ENCODE measurements around the gene BRINP3.

The BRINP3 gene

DNA sequence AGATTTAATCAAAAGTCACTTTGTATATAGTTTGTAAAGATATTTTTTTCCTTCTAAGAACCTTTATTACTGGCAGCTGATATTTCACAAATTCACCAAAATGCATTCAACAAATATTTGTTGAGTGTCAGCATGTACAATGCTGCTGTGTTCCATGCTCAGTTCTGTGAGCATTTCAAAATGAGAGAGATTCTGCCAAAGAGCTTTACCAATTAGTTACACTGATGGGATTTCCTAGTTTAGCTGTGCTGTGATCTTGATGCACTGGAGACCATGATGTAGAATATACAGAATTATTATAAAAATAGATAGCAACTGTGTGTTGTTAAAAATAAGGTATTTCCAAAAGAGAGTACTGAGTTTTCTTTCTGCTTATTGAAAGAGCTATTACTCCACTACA, 225.6 kb downstream of the BRINP3 start:
- Histone ChIP-seq H2BK15ac (ENCODE audit: low read length) (no peak overlapping the region), H3K27me3 (ENCODE audit: control insufficient read depth in 3 of 3, insufficient read depth in 3 of 3, low read depth in 1 of 3, low read length in 3 of 3) (no peaks in the 10 kb centered on the region)

DNA sequence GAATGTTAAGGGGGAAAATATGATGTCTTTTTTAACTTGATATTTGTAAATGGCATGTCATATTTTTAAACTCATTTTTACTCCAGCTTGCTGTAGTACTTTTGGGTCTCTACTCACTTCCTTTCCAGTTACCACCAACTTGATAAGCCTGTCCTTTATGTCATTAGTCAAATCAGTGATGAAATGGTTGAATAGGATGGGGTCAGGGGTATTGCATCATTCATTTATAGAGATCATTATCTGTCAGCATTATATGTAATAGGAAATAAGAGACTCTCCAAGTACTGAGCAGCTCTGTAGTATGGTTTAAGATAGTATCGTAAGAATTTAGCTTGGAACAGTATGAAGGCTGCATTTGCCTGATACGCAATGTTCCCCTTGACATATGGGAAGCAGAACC, 227.3 kb downstream of the BRINP3 start:
- H2BK15ac ChIP-seq (ENCODE audit: low read length), result no peak overlapping the region
- H3K27me3 ChIP-seq (ENCODE audit: control insufficient read depth in 3 of 3, insufficient read depth in 3 of 3, low read depth in 1 of 3, low read length in 3 of 3), result no peaks in the 10 kb centered on the region
- no peak overlapping the region for H3K27ac ChIP-seq (replicated peaks; ENCODE audit: low read length)
- no peak overlapping the region for H3K18ac ChIP-seq (ENCODE audit: low read length)
- H2AK5ac ChIP-seq (ENCODE audit: low read depth, low read length), result no peak overlapping the region
- H3K4me2 ChIP-seq (ENCODE audit: insufficient read depth, low read length, poor library complexity, severe bottlenecking), result no peak overlapping the region
- no peaks in the 10 kb centered on the region for H3K4me1 ChIP-seq (ENCODE audit: control insufficient read depth in 2 of 2, insufficient read depth in 1 of 2, low read depth in 1 of 2, low read length in 2 of 2)
- H3K14ac ChIP-seq (ENCODE audit: low read length), result no peak overlapping the region
- H2BK5ac ChIP-seq (ENCODE audit: low read length), result no peak overlapping the region
- WGBS, 2 donors (ENCODE audit: extremely low coverage in 2 of 2, insufficient read length in 2 of 2, insufficient replicate concordance in 1 of 2), result no CpG with 5 or more reads among the region's 2 CpGs
- H2BK12ac ChIP-seq (ENCODE audit: low read length), result no peak overlapping the region
- H3K9ac ChIP-seq (ENCODE audit: low read depth, low read length, poor library complexity), result no peak overlapping the region
- no peaks in the 10 kb centered on the region for H3K9me3 ChIP-seq (replicated peaks in 1 of 2; ENCODE audit: control insufficient read depth in 2 of 2, insufficient read depth in 1 of 2, low read depth in 1 of 2, low read length in 2 of 2)
- H3K4me3 ChIP-seq (ENCODE audit: low read length in 2 of 2), result no peak overlapping the region
- H3K79me1 ChIP-seq (ENCODE audit: low read depth, low read length), result no peaks in the 10 kb centered on the region
- no peak overlapping the region for H3K4ac ChIP-seq (ENCODE audit: low read length)
- no peak overlapping the region for H3K23ac ChIP-seq (ENCODE audit: low read depth, low read length, poor library complexity)
- no peak overlapping the region for H4K8ac ChIP-seq (ENCODE audit: low read depth, low read length)
- DNase-seq (ENCODE audit: low spot score), result no peak
- H2BK120ac ChIP-seq (ENCODE audit: low read depth, low read length), result no peak overlapping the region
- no peaks in the 10 kb centered on the region for H3K36me3 ChIP-seq (replicated peaks in 1 of 2; ENCODE audit: control insufficient read depth in 2 of 2, insufficient read depth in 2 of 2, low read length in 2 of 2)
- no peak overlapping the region for H2AFZ ChIP-seq (ENCODE audit: low read length)
- no peak overlapping the region for H4K91ac ChIP-seq (ENCODE audit: low read depth, low read length, poor library complexity)

More for the DNA sequence above, 225.6 kb downstream of the BRINP3 start:
- Histone ChIP-seq H4K8ac (ENCODE audit: low read depth, low read length) (no peak overlapping the region), H3K18ac (ENCODE audit: low read length) (no peak overlapping the region), H2BK120ac (ENCODE audit: low read depth, low read length) (no peak overlapping the region), H3K4ac (ENCODE audit: low read length) (no peak overlapping the region), H3K27ac (replicated peaks; ENCODE audit: low read length) (no peak overlapping the region), H2AFZ (ENCODE audit: low read length) (no peak overlapping the region), H3K36me3 (replicated peaks in 1 of 2; ENCODE audit: control insufficient read depth in 2 of 2, insufficient read depth in 2 of 2, low read length in 2 of 2) (no peaks in the 10 kb centered on the region), H2AK5ac (ENCODE audit: low read depth, low read length) (no peak overlapping the region), H4K91ac (ENCODE audit: low read depth, low read length, poor library complexity) (no peak overlapping the region), H3K9me3 (replicated peaks in 1 of 2; ENCODE audit: control insufficient read depth in 2 of 2, insufficient read depth in 1 of 2, low read depth in 1 of 2, low read length in 2 of 2) (no peaks in the 10 kb centered on the region), H2BK5ac (ENCODE audit: low read length) (no peak overlapping the region), H3K4me3 (ENCODE audit: low read length in 2 of 2) (no peak overlapping the region), H3K9ac (ENCODE audit: low read depth, low read length, poor library complexity) (no peak overlapping the region), H3K4me2 (ENCODE audit: insufficient read depth, low read length, poor library complexity, severe bottlenecking) (no peak overlapping the region), H3K79me1 (ENCODE audit: low read depth, low read length) (no peaks in the 10 kb centered on the region), H2BK12ac (ENCODE audit: low read length) (no peak overlapping the region), H3K14ac (ENCODE audit: low read length) (no peak overlapping the region), H3K23ac (ENCODE audit: low read depth, low read length, poor library complexity) (no peak overlapping the region), H3K4me1 (ENCODE audit: control insufficient read depth in 2 of 2, insufficient read depth in 1 of 2, low read depth in 1 of 2, low read length in 2 of 2) (no peaks in the 10 kb centered on the region)
- no peak for DNase-seq (ENCODE audit: low spot score)

DNA sequence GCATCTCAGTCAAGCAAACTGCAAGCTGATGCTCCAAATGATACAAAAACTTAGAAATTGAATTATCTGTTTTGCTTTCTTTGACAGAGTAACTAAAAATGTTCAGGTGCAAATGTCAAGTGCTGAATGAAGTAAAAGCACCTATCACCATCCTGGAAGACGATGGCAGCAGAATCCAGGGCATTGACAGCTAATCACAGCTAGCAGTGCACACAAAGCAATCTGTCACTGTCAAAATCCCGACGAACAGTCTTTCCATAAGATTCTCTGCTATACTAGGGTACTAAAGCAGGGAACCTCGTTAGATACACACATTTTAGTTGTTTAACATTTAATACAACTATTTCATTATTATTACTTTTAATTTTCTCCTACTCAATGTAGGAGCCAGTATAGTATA, 233.3 kb downstream of the BRINP3 start:
- Histone ChIP-seq H3K23ac (ENCODE audit: low read depth, low read length, poor library complexity) (no peak overlapping the region), H3K27ac (replicated peaks; ENCODE audit: low read length) (no peak overlapping the region), H3K9me3 (replicated peaks in 1 of 2; ENCODE audit: control insufficient read depth in 2 of 2, insufficient read depth in 1 of 2, low read depth in 1 of 2, low read length in 2 of 2) (no peaks in the 10 kb centered on the region), H3K14ac (ENCODE audit: low read length) (no peak overlapping the region), H2BK120ac (ENCODE audit: low read depth, low read length) (no peak overlapping the region), H2BK15ac (ENCODE audit: low read length) (no peak overlapping the region), H4K8ac (ENCODE audit: low read depth, low read length) (no peak overlapping the region), H3K9ac (ENCODE audit: low read depth, low read length, poor library complexity) (no peak overlapping the region), H3K4me2 (ENCODE audit: insufficient read depth, low read length, poor library complexity, severe bottlenecking) (no peak overlapping the region), H3K4me1 (ENCODE audit: control insufficient read depth in 2 of 2, insufficient read depth in 1 of 2, low read depth in 1 of 2, low read length in 2 of 2) (no peaks in the 10 kb centered on the region), H3K27me3 (ENCODE audit: control insufficient read depth in 3 of 3, insufficient read depth in 3 of 3, low read depth in 1 of 3, low read length in 3 of 3) (no peaks in the 10 kb centered on the region), H3K4ac (ENCODE audit: low read length) (no peak overlapping the region), H3K36me3 (replicated peaks in 1 of 2; ENCODE audit: control insufficient read depth in 2 of 2, insufficient read depth in 2 of 2, low read length in 2 of 2) (no peaks in the 10 kb centered on the region), H3K79me1 (ENCODE audit: low read depth, low read length) (no peaks in the 10 kb centered on the region), H2AK5ac (ENCODE audit: low read depth, low read length) (no peak overlapping the region), H3K4me3 (ENCODE audit: low read length in 2 of 2) (no peak overlapping the region), H2BK12ac (ENCODE audit: low read length) (no peak overlapping the region), H3K18ac (ENCODE audit: low read length) (no peak overlapping the region), H4K91ac (ENCODE audit: low read depth, low read length, poor library complexity) (no peak overlapping the region), H2AFZ (ENCODE audit: low read length) (no peak overlapping the region), H2BK5ac (ENCODE audit: low read length) (no peak overlapping the region)
- WGBS, 2 donors (ENCODE audit: extremely low coverage in 2 of 2, insufficient read length in 2 of 2, insufficient replicate concordance in 1 of 2), result no CpG with 5 or more reads among the region's 4 CpGs
- no peak for DNase-seq (ENCODE audit: low spot score)

DNA sequence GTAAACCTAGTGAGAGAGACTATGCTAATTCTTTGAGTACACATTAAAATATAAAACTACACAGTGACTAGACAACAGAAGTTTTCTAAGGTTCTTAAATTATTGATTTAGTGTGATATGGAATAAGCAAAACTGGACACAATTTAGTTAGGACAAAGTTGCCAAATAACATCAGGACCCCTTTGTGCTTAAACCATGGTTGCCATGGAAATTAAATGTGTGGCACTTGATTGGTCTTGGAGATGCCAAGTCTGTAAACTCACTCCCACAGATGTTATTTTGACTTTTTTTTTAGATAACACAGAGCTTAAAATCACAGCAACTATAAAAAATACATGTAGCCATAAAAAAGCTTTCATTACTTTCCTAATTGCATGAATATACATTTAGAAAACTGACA, 234.6 kb downstream of the BRINP3 start:
- Histone ChIP-seq H3K23ac (ENCODE audit: low read depth, low read length, poor library complexity) (no peak overlapping the region), H4K8ac (ENCODE audit: low read depth, low read length) (no peak overlapping the region), H4K91ac (ENCODE audit: low read depth, low read length, poor library complexity) (no peak overlapping the region), H3K27ac (replicated peaks; ENCODE audit: low read length) (no peak overlapping the region), H3K4ac (ENCODE audit: low read length) (no peak overlapping the region), H3K9ac (ENCODE audit: low read depth, low read length, poor library complexity) (no peak overlapping the region), H2AK5ac (ENCODE audit: low read depth, low read length) (no peak overlapping the region), H3K4me3 (ENCODE audit: low read length in 2 of 2) (no peak overlapping the region), H3K18ac (ENCODE audit: low read length) (no peak overlapping the region), H3K36me3 (replicated peaks in 1 of 2; ENCODE audit: control insufficient read depth in 2 of 2, insufficient read depth in 2 of 2, low read length in 2 of 2) (no peaks in the 10 kb centered on the region), H2BK15ac (ENCODE audit: low read length) (no peak overlapping the region), H2AFZ (ENCODE audit: low read length) (no peak overlapping the region), H2BK5ac (ENCODE audit: low read length) (no peak overlapping the region), H3K4me2 (ENCODE audit: insufficient read depth, low read length, poor library complexity, severe bottlenecking) (no peak overlapping the region), H2BK12ac (ENCODE audit: low read length) (no peak overlapping the region), H3K79me1 (ENCODE audit: low read depth, low read length) (no peaks in the 10 kb centered on the region), H3K4me1 (ENCODE audit: control insufficient read depth in 2 of 2, insufficient read depth in 1 of 2, low read depth in 1 of 2, low read length in 2 of 2) (no peaks in the 10 kb centered on the region), H3K27me3 (ENCODE audit: control insufficient read depth in 3 of 3, insufficient read depth in 3 of 3, low read depth in 1 of 3, low read length in 3 of 3) (no peaks in the 10 kb centered on the region), H3K14ac (ENCODE audit: low read length) (no peak overlapping the region), H3K9me3 (replicated peaks in 1 of 2; ENCODE audit: control insufficient read depth in 2 of 2, insufficient read depth in 1 of 2, low read depth in 1 of 2, low read length in 2 of 2) (no peaks in the 10 kb centered on the region), H2BK120ac (ENCODE audit: low read depth, low read length) (no peak overlapping the region)
- DNase-seq (ENCODE audit: low spot score), result no peak
